Transverse colon (tissue), 4 donors: Measurements from ENCODE around the gene COIL.

ENCODE experiments used
- EP300 ChIP-seq: sonication (generic); formaldehyde crosslinking; IDR thresholded peaks from one replicate; pipeline ENCODE4 v1.6.1; 2017; ENCODE audit warnings: antibody characterized with exemption, low read depth
- POLR2A ChIP-seq: fragments of 450-650 bp; IDR thresholded peaks from one replicate; pipeline ENCODE4 v1.6.1; 2016; ENCODE audit warnings: antibody characterized with exemption, mild to moderate bottlenecking, moderate library complexity
- POLR2AphosphoS5 ChIP-seq, 3 donors: sonication (generic); formaldehyde crosslinking; IDR thresholded peaks; one replicate each; pipeline ENCODE4 v1.6.1; 2016; ENCODE audit warnings: antibody characterized with exemption in 3 of 3
- TF ChIP-seq, protein P1 (sequence below), 5 experiments: fragments of 200-600 bp in 3 of 5; fragments of 450-650 bp in 2 of 5; sonication (generic) in 3 of 5; IDR thresholded peaks; 1 replicate in 2 of 5; 2 replicates in 3 of 5; pipeline ENCODE4 v1.5.1; 2016 to 2017; ENCODE audit warnings: antibody characterized with exemption in 5 of 5, inconsistent platforms in 3 of 5, mild to moderate bottlenecking in 2 of 5, moderate library complexity in 1 of 5

DNA sequence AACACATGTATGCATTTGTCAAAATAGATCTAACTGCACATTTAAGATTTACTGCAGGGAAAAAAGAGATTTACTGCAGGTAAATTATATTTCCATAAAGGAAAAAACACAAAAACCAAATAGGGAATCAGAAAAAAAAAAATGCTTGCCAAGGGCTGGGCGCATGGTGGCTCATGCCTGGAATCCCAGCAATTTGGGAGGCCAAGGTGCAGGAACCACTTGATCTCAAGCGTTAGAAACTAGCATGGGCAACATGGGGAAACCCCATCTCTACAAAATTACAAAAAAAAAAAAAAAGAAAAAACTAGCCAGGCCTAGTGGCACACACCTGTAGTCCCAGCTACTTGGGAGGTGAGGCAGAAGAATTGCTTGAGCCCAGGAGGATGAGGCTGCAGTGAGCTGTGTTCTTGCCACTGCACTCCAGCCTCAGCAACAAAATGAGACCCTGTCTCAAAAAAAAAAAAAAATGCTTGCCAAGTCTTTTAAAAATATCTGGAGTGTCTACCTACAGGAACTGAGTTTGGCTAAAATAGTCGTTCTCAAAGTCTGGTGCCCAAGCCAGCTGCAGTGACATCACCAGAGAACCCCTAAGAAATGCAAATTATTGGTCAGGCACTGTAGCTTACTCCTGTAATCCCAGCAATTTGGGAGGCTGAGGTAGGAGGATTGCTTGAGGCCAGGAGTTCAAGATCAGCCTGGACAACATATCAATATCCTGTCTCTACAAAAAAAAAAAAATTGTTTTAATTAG lies 64.5 kb downstream of the COIL start:
- no peak for TF ChIP-seq POLR2A
- TF ChIP-seq, protein P1, sequence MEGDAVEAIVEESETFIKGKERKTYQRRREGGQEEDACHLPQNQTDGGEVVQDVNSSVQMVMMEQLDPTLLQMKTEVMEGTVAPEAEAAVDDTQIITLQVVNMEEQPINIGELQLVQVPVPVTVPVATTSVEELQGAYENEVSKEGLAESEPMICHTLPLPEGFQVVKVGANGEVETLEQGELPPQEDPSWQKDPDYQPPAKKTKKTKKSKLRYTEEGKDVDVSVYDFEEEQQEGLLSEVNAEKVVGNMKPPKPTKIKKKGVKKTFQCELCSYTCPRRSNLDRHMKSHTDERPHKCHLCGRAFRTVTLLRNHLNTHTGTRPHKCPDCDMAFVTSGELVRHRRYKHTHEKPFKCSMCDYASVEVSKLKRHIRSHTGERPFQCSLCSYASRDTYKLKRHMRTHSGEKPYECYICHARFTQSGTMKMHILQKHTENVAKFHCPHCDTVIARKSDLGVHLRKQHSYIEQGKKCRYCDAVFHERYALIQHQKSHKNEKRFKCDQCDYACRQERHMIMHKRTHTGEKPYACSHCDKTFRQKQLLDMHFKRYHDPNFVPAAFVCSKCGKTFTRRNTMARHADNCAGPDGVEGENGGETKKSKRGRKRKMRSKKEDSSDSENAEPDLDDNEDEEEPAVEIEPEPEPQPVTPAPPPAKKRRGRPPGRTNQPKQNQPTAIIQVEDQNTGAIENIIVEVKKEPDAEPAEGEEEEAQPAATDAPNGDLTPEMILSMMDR (IDR thresholded peaks at IDR 0.05), result no peak
- TF ChIP-seq POLR2AphosphoS5 (IDR thresholded peaks at IDR 0.05), result no peak
- no peak for TF ChIP-seq EP300
